SK-N-SH (cell line): ENCODE results near the gene PLSCR3.

ENCODE experiments used
- CHD2 ChIP-seq: fragments of 150-350 bp; IDR thresholded peaks from 2 replicates; pipeline ENCODE4 v1.6.1; 2018; ENCODE audit warnings: low read length; ENCODE audit not compliant: partially characterized antibody
- ELF1 ChIP-seq: IDR thresholded peaks from 2 replicates; pipeline ENCODE4 v1.4.0; 2012
- EZH2phosphoT487 ChIP-seq: fragments of 200-600 bp; sonication (generic); IDR thresholded peaks from 2 replicates; pipeline ENCODE4 v1.6.1; 2017; ENCODE audit warnings: low read depth, mixed run types, mild to moderate bottlenecking, antibody characterized with exemption, moderate library complexity, borderline replicate concordance
- GABPA ChIP-seq: IDR thresholded peaks from 2 replicates; pipeline ENCODE4 v1.4.0; 2012; ENCODE audit warnings: low read depth, mild to moderate bottlenecking
- POLR2AphosphoS5 ChIP-seq: IDR thresholded peaks from 2 replicates; pipeline ENCODE4 v1.6.1; 2012; ENCODE audit warnings: low read depth, low read length
- RFX5 ChIP-seq: IDR thresholded peaks from 2 replicates; pipeline ENCODE4 v1.6.1; 2012; ENCODE audit warnings: mild to moderate bottlenecking, improper control_type of control experiment, low read length
- TAF1 ChIP-seq: IDR thresholded peaks from 2 replicates; pipeline ENCODE4 v1.6.1; 2012; ENCODE audit warnings: low read depth, mild to moderate bottlenecking, low read length, moderate library complexity, borderline replicate concordance
- YY1 ChIP-seq: IDR thresholded peaks from 2 replicates; pipeline ENCODE4 v1.4.0; 2012; ENCODE audit warnings: low read depth, mild to moderate bottlenecking
- TF ChIP-seq, protein P1 (sequence below): fragments of 200-600 bp; sonication (generic); IDR thresholded peaks from 2 replicates; pipeline ENCODE4 v1.6.1; 2017; ENCODE audit warnings: antibody characterized with exemption, mild to moderate bottlenecking, moderate library complexity
- TF ChIP-seq, protein P2 (sequence below): IDR thresholded peaks from 2 replicates; pipeline ENCODE4 v1.4.0; 2012; ENCODE audit warnings: low read depth, borderline replicate concordance
- TF ChIP-seq, protein P3 (sequence below): IDR thresholded peaks from 2 replicates; pipeline ENCODE4; 2012
- TF ChIP-seq, protein P4 (sequence below): IDR thresholded peaks from 2 replicates; pipeline ENCODE4 v1.4.0; 2012; ENCODE audit warnings: low read depth
- TF ChIP-seq, protein P5 (sequence below): fragments of 150-350 bp; IDR thresholded peaks from 2 replicates; pipeline ENCODE4 v1.6.1; 2016; ENCODE audit warnings: mild to moderate bottlenecking, low read depth, low read length

DNA sequence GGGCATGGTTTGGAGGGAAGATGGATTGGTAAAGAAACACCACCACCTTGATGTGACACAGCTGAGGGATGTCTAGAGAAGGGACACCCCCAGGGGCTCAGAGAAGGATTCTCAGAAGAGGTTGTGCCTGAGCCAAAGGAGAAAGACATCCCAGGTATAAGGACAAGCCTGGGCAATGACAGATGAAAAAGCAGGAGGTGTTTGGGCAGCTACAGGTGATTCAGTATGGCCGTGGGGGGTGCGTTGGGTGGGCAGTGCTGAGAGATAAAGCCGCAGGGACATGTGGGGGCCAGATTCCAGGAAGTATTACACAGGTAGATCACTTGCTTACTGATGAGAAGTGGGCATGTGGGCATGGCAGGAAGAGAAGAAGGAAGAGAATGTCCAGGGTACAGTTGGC lies 32.4 kb downstream of the PLSCR3 start:
- TF ChIP-seq EZH2phosphoT487 (no peak), POLR2AphosphoS5 (no peak), RFX5 (no peak), GABPA (no peak), CHD2 (no peak), TAF1 (no peak), ELF1 (no peak), YY1 (no peak)
- TF ChIP-seq, protein P1, sequence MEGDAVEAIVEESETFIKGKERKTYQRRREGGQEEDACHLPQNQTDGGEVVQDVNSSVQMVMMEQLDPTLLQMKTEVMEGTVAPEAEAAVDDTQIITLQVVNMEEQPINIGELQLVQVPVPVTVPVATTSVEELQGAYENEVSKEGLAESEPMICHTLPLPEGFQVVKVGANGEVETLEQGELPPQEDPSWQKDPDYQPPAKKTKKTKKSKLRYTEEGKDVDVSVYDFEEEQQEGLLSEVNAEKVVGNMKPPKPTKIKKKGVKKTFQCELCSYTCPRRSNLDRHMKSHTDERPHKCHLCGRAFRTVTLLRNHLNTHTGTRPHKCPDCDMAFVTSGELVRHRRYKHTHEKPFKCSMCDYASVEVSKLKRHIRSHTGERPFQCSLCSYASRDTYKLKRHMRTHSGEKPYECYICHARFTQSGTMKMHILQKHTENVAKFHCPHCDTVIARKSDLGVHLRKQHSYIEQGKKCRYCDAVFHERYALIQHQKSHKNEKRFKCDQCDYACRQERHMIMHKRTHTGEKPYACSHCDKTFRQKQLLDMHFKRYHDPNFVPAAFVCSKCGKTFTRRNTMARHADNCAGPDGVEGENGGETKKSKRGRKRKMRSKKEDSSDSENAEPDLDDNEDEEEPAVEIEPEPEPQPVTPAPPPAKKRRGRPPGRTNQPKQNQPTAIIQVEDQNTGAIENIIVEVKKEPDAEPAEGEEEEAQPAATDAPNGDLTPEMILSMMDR, result no peak
- TF ChIP-seq, protein P2, sequence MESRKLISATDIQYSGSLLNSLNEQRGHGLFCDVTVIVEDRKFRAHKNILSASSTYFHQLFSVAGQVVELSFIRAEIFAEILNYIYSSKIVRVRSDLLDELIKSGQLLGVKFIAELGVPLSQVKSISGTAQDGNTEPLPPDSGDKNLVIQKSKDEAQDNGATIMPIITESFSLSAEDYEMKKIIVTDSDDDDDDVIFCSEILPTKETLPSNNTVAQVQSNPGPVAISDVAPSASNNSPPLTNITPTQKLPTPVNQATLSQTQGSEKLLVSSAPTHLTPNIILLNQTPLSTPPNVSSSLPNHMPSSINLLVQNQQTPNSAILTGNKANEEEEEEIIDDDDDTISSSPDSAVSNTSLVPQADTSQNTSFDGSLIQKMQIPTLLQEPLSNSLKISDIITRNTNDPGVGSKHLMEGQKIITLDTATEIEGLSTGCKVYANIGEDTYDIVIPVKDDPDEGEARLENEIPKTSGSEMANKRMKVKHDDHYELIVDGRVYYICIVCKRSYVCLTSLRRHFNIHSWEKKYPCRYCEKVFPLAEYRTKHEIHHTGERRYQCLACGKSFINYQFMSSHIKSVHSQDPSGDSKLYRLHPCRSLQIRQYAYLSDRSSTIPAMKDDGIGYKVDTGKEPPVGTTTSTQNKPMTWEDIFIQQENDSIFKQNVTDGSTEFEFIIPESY, result no peak
- TF ChIP-seq, protein P3, sequence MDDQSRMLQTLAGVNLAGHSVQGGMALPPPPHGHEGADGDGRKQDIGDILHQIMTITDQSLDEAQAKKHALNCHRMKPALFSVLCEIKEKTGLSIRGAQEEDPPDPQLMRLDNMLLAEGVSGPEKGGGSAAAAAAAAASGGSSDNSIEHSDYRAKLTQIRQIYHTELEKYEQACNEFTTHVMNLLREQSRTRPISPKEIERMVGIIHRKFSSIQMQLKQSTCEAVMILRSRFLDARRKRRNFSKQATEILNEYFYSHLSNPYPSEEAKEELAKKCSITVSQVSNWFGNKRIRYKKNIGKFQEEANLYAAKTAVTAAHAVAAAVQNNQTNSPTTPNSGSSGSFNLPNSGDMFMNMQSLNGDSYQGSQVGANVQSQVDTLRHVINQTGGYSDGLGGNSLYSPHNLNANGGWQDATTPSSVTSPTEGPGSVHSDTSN, result no peak
- TF ChIP-seq, protein P4, sequence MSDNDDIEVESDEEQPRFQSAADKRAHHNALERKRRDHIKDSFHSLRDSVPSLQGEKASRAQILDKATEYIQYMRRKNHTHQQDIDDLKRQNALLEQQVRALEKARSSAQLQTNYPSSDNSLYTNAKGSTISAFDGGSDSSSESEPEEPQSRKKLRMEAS, result no peak
- TF ChIP-seq, protein P5, sequence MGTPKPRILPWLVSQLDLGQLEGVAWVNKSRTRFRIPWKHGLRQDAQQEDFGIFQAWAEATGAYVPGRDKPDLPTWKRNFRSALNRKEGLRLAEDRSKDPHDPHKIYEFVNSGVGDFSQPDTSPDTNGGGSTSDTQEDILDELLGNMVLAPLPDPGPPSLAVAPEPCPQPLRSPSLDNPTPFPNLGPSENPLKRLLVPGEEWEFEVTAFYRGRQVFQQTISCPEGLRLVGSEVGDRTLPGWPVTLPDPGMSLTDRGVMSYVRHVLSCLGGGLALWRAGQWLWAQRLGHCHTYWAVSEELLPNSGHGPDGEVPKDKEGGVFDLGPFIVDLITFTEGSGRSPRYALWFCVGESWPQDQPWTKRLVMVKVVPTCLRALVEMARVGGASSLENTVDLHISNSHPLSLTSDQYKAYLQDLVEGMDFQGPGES, result no peak
